ENCODE results near the gene EFR3B.
"Not testable (repeated sequence)": the region's sequence is repeated elsewhere in the genome, so short reads cannot be mapped to it uniquely, and the experiment has no call there.

DNA sequence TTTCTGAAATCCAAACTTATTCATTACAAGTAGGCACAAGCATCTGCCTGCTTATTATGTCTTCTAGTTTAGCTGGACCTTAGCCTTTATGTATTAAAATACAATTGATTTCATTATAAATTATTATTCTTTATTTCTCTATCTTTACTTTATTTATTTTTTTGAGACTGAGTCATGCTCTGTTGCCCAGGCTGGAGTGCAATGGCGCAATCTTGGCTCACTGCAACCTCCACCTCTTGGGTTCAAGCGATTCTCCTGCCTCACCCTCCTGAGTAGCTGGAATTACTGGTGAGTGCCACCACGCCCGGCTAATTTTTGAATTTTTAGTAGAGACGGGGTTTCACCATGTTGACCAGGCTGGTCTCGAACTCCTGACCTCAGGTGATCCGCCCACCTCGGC is 42.8 kb upstream of the EFR3B start:
- TF ChIP-seq, protein P1, sequence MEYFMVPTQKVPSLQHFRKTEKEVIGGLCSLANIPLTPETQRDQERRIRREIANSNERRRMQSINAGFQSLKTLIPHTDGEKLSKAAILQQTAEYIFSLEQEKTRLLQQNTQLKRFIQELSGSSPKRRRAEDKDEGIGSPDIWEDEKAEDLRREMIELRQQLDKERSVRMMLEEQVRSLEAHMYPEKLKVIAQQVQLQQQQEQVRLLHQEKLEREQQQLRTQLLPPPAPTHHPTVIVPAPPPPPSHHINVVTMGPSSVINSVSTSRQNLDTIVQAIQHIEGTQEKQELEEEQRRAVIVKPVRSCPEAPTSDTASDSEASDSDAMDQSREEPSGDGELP (IDR thresholded peaks at IDR 0.05; ENCODE audit: borderline replicate concordance, low read depth) = not testable (repeated sequence)
- TF ChIP-seq KDM5A (IDR thresholded peaks at IDR 0.05; ENCODE audit: borderline replicate concordance, low read length); EP300 (IDR thresholded peaks at IDR 0.05; ENCODE audit: low read depth in 2 of 2, low read length in 2 of 2); EP300 (CRISPR knock-in tag; IDR thresholded peaks at IDR 0.05; ENCODE audit: borderline replicate concordance); RXRA (CRISPR knock-in tag; IDR thresholded peaks at IDR 0.05); NCOR1 (IDR thresholded peaks at IDR 0.05; ENCODE audit: borderline replicate concordance, low read length); ZNF607 (CRISPR knock-in tag; IDR thresholded peaks at IDR 0.05; ENCODE audit: borderline replicate concordance); ZNF629 (CRISPR knock-in tag; conservative IDR thresholded peaks at IDR 0.05); ZNF530 (CRISPR knock-in tag; IDR thresholded peaks at IDR 0.05; ENCODE audit: low read depth); ATF7-NPFF (CRISPR knock-in tag; IDR thresholded peaks at IDR 0.05; ENCODE audit: low read depth): not testable (repeated sequence)
- TF ChIP-seq, protein P2, sequence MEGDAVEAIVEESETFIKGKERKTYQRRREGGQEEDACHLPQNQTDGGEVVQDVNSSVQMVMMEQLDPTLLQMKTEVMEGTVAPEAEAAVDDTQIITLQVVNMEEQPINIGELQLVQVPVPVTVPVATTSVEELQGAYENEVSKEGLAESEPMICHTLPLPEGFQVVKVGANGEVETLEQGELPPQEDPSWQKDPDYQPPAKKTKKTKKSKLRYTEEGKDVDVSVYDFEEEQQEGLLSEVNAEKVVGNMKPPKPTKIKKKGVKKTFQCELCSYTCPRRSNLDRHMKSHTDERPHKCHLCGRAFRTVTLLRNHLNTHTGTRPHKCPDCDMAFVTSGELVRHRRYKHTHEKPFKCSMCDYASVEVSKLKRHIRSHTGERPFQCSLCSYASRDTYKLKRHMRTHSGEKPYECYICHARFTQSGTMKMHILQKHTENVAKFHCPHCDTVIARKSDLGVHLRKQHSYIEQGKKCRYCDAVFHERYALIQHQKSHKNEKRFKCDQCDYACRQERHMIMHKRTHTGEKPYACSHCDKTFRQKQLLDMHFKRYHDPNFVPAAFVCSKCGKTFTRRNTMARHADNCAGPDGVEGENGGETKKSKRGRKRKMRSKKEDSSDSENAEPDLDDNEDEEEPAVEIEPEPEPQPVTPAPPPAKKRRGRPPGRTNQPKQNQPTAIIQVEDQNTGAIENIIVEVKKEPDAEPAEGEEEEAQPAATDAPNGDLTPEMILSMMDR (CRISPR knock-in tag; IDR thresholded peaks at IDR 0.05) = not testable (repeated sequence)
- TF ChIP-seq, protein P3, sequence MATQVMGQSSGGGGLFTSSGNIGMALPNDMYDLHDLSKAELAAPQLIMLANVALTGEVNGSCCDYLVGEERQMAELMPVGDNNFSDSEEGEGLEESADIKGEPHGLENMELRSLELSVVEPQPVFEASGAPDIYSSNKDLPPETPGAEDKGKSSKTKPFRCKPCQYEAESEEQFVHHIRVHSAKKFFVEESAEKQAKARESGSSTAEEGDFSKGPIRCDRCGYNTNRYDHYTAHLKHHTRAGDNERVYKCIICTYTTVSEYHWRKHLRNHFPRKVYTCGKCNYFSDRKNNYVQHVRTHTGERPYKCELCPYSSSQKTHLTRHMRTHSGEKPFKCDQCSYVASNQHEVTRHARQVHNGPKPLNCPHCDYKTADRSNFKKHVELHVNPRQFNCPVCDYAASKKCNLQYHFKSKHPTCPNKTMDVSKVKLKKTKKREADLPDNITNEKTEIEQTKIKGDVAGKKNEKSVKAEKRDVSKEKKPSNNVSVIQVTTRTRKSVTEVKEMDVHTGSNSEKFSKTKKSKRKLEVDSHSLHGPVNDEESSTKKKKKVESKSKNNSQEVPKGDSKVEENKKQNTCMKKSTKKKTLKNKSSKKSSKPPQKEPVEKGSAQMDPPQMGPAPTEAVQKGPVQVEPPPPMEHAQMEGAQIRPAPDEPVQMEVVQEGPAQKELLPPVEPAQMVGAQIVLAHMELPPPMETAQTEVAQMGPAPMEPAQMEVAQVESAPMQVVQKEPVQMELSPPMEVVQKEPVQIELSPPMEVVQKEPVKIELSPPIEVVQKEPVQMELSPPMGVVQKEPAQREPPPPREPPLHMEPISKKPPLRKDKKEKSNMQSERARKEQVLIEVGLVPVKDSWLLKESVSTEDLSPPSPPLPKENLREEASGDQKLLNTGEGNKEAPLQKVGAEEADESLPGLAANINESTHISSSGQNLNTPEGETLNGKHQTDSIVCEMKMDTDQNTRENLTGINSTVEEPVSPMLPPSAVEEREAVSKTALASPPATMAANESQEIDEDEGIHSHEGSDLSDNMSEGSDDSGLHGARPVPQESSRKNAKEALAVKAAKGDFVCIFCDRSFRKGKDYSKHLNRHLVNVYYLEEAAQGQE (IDR thresholded peaks at IDR 0.05; ENCODE audit: borderline replicate concordance in 1 of 2, low read depth in 1 of 2, low read length in 2 of 2) = not testable (repeated sequence)
